ENCODE results near the gene SLC44A4. TPM values are rescaled to one million over a fixed set of nuclear protein-coding genes. Genes with fewer than 3 reads are reported as not detected.
A peak's percentile ranks its signal among the peaks of the same experiment; 100 is the strongest.
"Not testable (repeated sequence)": the region's sequence is repeated elsewhere in the genome, so short reads cannot be mapped to it uniquely, and the experiment has no call there.

Gene SLC44A4
- total RNA-seq, 1 experiment from 2014 or later, result 3.5 TPM

GRCh38 chr6:31871046-31871659, 7.6 kb downstream of the SLC44A4 start:
- Histone ChIP-seq H3K9me2 (replicated peaks; ENCODE audit: low read length) (no peaks in the 10 kb centered on the region), H3K36me3 (ENCODE audit: low read depth, low read length) (no peaks in the 10 kb centered on the region), H4K20me1 (ENCODE audit: low read length) (no peaks in the 10 kb centered on the region), H3K79me2 (ENCODE audit: low read length) (no peaks in the 10 kb centered on the region), H3F3A (ENCODE audit: low read length, unreplicated experiment) (no peaks in the 10 kb centered on the region), H2AFZ (ENCODE audit: low read length) (no peak overlapping the region), H3K27me3 (ENCODE audit: low read length) (no peaks in the 10 kb centered on the region), H3K4me2 (ENCODE audit: low read length) (no peak overlapping the region), H3K9me3 (ENCODE audit: low read length) (no peaks in the 10 kb centered on the region), H3K9ac (ENCODE audit: low read length) (no peak overlapping the region), H3K27ac (ENCODE audit: low read length) (no peak overlapping the region), H3K4me1 (ENCODE audit: insufficient read depth, low read length) (peaks cover 19% of the 10 kb centered on the region), H3K4me3 (ENCODE audit: low read length) (no peak overlapping the region)
- DNase-seq, result no peak
- ChIA-PET CTCF (no interaction called here), POLR2A (ENCODE audit: unreplicated experiment) (no interaction called here)
- BruUV-seq (replicated peaks), result no TSS peak
- TF ChIP-seq EZH2 (IDR thresholded peaks at IDR 0.05; ENCODE audit: low read length, unreplicated experiment) (no peak), CTCF (conservative IDR thresholded peaks at IDR 0.05; ENCODE audit: low read depth, low read length) (no peak), EZH2phosphoT487 (IDR thresholded peaks at IDR 0.05; ENCODE audit: borderline replicate concordance, low read length) (no peak)
- intact Hi-C loops (cut with micrococcal nuclease), result no loop called here
- ATAC-seq, result no peak

GRCh38 chr6:31870385-31870921, 8.3 kb downstream of the SLC44A4 start:
- Histone ChIP-seq H4K20me1 (ENCODE audit: low read length) (no peaks in the 10 kb centered on the region), H3K27me3 (ENCODE audit: low read length) (no peaks in the 10 kb centered on the region), H3K9ac (ENCODE audit: low read length) (no peak overlapping the region), H3K4me1 (ENCODE audit: insufficient read depth, low read length) (peaks cover 14% of the 10 kb centered on the region), H3F3A (ENCODE audit: low read length, unreplicated experiment) (no peaks in the 10 kb centered on the region), H3K9me2 (replicated peaks; ENCODE audit: low read length) (no peaks in the 10 kb centered on the region), H3K79me2 (ENCODE audit: low read length) (no peaks in the 10 kb centered on the region), H2AFZ (ENCODE audit: low read length) (no peak overlapping the region), H3K4me2 (ENCODE audit: low read length) (no peak overlapping the region), H3K9me3 (ENCODE audit: low read length) (no peaks in the 10 kb centered on the region), H3K36me3 (ENCODE audit: low read depth, low read length) (no peaks in the 10 kb centered on the region), H3K27ac (ENCODE audit: low read length) (no peak overlapping the region), H3K4me3 (ENCODE audit: low read length) (no peak overlapping the region)
- ChIA-PET POLR2A (ENCODE audit: unreplicated experiment) (no interaction called here), CTCF (no interaction called here)
- ATAC-seq (no peak; the same call in 1 of the 2 replicates), DNase-seq (no peak)
- intact Hi-C loops (cut with micrococcal nuclease), result no loop called here
- no TSS peak for BruUV-seq (replicated peaks)
- TF ChIP-seq EZH2 (IDR thresholded peaks at IDR 0.05; ENCODE audit: low read length, unreplicated experiment), result no peak
- TF ChIP-seq CTCF (conservative IDR thresholded peaks at IDR 0.05; ENCODE audit: low read depth, low read length), result peak; percentile 38

- no peak for TF ChIP-seq CTCF (conservative IDR thresholded peaks at IDR 0.05; ENCODE audit: low read depth, low read length)
- TF ChIP-seq EZH2 (IDR thresholded peaks at IDR 0.05; ENCODE audit: low read length, unreplicated experiment), result no peak
- TF ChIP-seq EZH2phosphoT487 (IDR thresholded peaks at IDR 0.05; ENCODE audit: borderline replicate concordance, low read length), result no peak
- Histone ChIP-seq H3K4me1 (ENCODE audit: insufficient read depth, low read length) (peaks cover 4% of the 10 kb centered on the region; the same call in 1 of the 2 replicates), H3K9me3 (ENCODE audit: low read length) (no peaks in the 10 kb centered on the region), H3K27me3 (ENCODE audit: low read length) (no peaks in the 10 kb centered on the region), H3K79me2 (ENCODE audit: low read length) (no peaks in the 10 kb centered on the region), H4K20me1 (ENCODE audit: low read length) (no peaks in the 10 kb centered on the region), H3K27ac (ENCODE audit: low read length) (no peak overlapping the region), H3K9ac (ENCODE audit: low read length) (no peak overlapping the region), H3K9me2 (replicated peaks; ENCODE audit: low read length) (no peaks in the 10 kb centered on the region), H3F3A (ENCODE audit: low read length, unreplicated experiment) (no peaks in the 10 kb centered on the region), H3K36me3 (ENCODE audit: low read depth, low read length) (no peaks in the 10 kb centered on the region), H2AFZ (ENCODE audit: low read length) (no peak overlapping the region), H3K4me2 (ENCODE audit: low read length) (no peak overlapping the region), H3K4me3 (ENCODE audit: low read length) (no peak overlapping the region)
- no peak for DNase-seq
- ChIA-PET CTCF (no interaction called here), POLR2A (ENCODE audit: unreplicated experiment) (no interaction called here)
- BruUV-seq (replicated peaks), result no TSS peak
- ATAC-seq, result no peak
- intact Hi-C loops (cut with micrococcal nuclease), result loop anchor here (10.0 kb wide), 1 partner anchor 185 kb away; the partner anchor contains the start of gene LY6G5C
Observed at GRCh38 chr6:31869343-31869742, 9.5 kb downstream of the SLC44A4 start.

GRCh38 chr6:31868658-31868971, 10.2 kb downstream of the SLC44A4 start:
- BruUV-seq (replicated peaks); H3K4me1 ChIP-seq (ENCODE audit: insufficient read depth, low read length); H3K4me2 ChIP-seq (ENCODE audit: low read length); H4K20me1 ChIP-seq (ENCODE audit: low read length); H3K27ac ChIP-seq (ENCODE audit: low read length); POLR2A ChIA-PET (ENCODE audit: unreplicated experiment); H2AFZ ChIP-seq (ENCODE audit: low read length); H3K9me3 ChIP-seq (ENCODE audit: low read length); H3K79me2 ChIP-seq (ENCODE audit: low read length); H3F3A ChIP-seq (ENCODE audit: low read length, unreplicated experiment); ATAC-seq; H3K27me3 ChIP-seq (ENCODE audit: low read length); DNase-seq; H3K9me2 ChIP-seq (replicated peaks; ENCODE audit: low read length); H3K36me3 ChIP-seq (ENCODE audit: low read depth, low read length); H3K9ac ChIP-seq (ENCODE audit: low read length); H3K4me3 ChIP-seq (ENCODE audit: low read length): not testable (repeated sequence)
- CTCF ChIA-PET, result interaction anchor here (0.6 to 1.0 kb wide), 2 partner anchors 84 to 99 kb away, joined by 3 read pairs; no protein-coding TSS in a partner anchor
- intact Hi-C loops (cut with micrococcal nuclease), result loop anchor here (10.0 kb wide), 1 partner anchor 184 kb away; the partner anchor contains the start of gene LY6G5C
